Measurements from ENCODE around the gene HRH4. TPM values are rescaled to one million over a fixed set of nuclear protein-coding genes. Genes with fewer than 3 reads are reported as not detected.

The HRH4 gene
- total RNA-seq, 1 donor from 2014 or later, result 0.24 TPM

DNA sequence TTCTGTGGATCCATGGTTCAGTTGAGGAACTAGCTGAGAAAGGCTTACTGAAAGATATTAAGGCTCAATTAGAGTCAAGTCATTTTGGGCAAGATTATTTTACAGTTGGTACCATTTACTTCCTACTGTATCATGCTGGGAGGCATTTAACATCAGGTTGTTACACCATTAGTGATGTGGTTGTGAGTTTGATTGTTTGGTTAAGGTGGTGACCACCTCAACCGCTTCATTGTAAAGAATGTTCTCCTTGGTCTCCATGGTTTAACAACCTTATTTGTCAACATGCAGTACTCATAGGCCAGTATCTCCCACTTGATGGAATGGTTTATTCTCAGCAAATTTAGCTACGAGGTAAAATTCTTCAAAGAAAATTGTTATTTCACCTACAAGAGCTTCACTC lies 34.1 kb downstream of the HRH4 start:
- no peak for DNase-seq (ENCODE audit: extremely low spot score, unreplicated experiment)
- Mint-ChIP-seq H3K4me1 (ENCODE audit: unreplicated experiment) (peaks cover 24% of the 10 kb centered on the region), H3K27ac (no peak overlapping the region), H3K27me3 (no peaks in the 10 kb centered on the region), H3K4me3 (no peak overlapping the region), H3K9me3 (peaks cover 9% of the 10 kb centered on the region), H3K36me3 (no peaks in the 10 kb centered on the region)
- TF ChIP-seq, protein P1, sequence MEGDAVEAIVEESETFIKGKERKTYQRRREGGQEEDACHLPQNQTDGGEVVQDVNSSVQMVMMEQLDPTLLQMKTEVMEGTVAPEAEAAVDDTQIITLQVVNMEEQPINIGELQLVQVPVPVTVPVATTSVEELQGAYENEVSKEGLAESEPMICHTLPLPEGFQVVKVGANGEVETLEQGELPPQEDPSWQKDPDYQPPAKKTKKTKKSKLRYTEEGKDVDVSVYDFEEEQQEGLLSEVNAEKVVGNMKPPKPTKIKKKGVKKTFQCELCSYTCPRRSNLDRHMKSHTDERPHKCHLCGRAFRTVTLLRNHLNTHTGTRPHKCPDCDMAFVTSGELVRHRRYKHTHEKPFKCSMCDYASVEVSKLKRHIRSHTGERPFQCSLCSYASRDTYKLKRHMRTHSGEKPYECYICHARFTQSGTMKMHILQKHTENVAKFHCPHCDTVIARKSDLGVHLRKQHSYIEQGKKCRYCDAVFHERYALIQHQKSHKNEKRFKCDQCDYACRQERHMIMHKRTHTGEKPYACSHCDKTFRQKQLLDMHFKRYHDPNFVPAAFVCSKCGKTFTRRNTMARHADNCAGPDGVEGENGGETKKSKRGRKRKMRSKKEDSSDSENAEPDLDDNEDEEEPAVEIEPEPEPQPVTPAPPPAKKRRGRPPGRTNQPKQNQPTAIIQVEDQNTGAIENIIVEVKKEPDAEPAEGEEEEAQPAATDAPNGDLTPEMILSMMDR (conservative IDR thresholded peaks at IDR 0.05), result no peak

DNA sequence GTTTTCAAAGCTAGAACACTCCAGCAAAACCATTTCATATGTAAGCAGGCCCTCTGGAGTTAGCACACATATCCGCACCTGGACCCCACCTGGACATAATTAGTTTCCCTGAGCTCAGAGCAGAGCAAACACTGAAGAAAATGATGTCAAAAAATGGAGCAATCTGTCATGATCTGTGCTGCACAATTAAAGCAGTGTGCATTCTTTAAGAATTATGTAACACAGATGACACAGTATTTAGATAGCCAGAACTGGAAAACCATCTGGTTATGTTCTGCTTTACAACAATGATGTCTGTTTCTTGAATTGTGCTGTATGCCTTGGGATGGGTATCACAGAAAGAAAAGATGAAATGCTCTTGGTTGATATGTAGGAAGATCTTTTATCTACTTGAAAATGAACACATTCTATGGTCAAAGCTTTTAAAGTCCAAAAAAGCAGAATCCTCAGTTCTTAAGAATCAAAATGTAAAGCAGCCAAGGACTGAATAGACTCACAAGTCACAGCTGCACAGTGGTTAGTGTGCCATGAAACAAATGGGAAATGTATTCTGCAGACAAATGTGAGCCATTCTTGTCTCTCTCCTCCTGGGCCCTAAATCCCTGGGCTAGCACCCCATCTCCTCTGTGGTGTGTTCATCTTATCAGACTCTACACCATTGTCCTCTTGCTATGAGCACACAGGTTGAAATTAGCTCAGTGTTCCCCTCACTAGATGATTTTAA lies 36.8 kb downstream of the HRH4 start:
- Mint-ChIP-seq H3K4me1 (ENCODE audit: unreplicated experiment) (peaks cover 18% of the 10 kb centered on the region), H3K27ac (no peak overlapping the region), H3K36me3 (no peaks in the 10 kb centered on the region), H3K9me3 (peaks cover 22% of the 10 kb centered on the region), H3K4me3 (no peak overlapping the region), H3K27me3 (no peaks in the 10 kb centered on the region)
- DNase-seq (ENCODE audit: extremely low spot score, unreplicated experiment), result no peak
- TF ChIP-seq, protein P1 (conservative IDR thresholded peaks at IDR 0.05), result no peak

DNA sequence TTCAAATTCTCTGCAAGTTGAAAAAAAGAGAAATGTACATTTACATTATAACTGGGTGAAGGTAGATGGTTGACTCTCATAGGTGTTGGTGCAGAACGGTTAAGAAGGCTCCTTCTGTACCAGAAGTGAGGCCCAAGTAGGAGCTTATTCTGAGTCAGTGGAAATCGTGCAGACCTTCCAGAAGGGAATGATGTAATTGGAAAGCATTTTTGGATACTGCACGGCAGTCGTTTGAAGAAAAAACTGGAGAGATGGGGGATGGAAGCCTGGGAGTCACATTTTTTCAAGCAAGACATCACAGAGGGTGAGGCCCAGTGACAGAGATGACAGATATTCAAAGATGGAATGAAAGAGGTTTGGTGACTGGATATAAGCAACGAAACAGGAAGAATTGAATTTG lies 39.4 kb downstream of the HRH4 start:
- Mint-ChIP-seq H3K4me3 (peak overlapping the region; percentile 41), H3K36me3 (no peaks in the 10 kb centered on the region), H3K27ac (peak overlapping the region; percentile 61), H3K27me3 (no peaks in the 10 kb centered on the region), H3K9me3 (peaks cover 13% of the 10 kb centered on the region), H3K4me1 (ENCODE audit: unreplicated experiment) (peaks cover 20% of the 10 kb centered on the region)
- TF ChIP-seq, protein P1 (conservative IDR thresholded peaks at IDR 0.05), result no peak
- DNase-seq (ENCODE audit: extremely low spot score, unreplicated experiment), result no peak

DNA sequence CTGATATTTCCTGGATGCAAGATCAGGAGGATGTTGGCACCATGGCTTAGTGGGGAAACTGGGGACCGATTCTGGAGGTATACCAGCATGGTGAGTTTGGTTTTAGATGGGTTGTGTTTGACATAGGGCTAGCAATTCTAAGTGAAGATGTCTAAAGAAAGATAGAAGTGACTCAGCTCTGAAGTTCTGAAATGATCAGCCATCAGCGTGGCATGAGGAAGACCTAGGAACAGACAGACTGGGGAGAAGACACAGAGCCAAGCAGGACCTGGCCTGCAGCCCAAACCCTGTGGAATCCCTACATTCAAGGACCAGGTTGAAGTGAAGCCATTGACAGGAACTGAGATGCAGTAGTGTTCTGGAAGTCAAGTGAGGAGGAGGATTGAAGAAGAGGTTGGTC lies 39.8 kb downstream of the HRH4 start:
- Mint-ChIP-seq H3K27ac (peak overlapping the region; percentile 61), H3K9me3 (peaks cover 13% of the 10 kb centered on the region), H3K27me3 (no peaks in the 10 kb centered on the region), H3K36me3 (no peaks in the 10 kb centered on the region), H3K4me3 (peak overlapping the region; percentile 41), H3K4me1 (ENCODE audit: unreplicated experiment) (peaks cover 20% of the 10 kb centered on the region)
- TF ChIP-seq, protein P1 (conservative IDR thresholded peaks at IDR 0.05), result no peak
- no peak for DNase-seq (ENCODE audit: extremely low spot score, unreplicated experiment)

DNA sequence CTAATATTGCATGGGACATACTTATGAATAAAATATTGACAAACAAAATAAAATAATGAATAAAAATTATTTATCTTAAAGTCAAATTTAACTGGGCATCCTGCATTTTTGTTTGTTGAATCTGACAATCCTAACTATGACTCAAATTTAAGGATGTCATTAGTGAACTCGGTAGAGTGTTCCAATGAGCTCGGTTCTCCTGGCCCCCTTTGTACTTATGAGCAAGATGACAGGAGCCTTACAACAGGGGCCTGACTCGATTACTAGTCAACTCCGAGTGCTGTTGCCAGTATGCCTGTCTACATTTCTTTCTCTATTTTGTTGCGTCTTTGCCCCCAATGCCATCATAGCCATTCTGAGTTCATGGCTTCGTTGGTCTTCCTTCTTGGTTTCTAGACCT lies 40.3 kb downstream of the HRH4 start:
- no peak for DNase-seq (ENCODE audit: extremely low spot score, unreplicated experiment)
- H3K4me1 Mint-ChIP-seq (ENCODE audit: unreplicated experiment), result peaks cover 20% of the 10 kb centered on the region
- no peak overlapping the region for H3K4me3 Mint-ChIP-seq
- H3K27me3 Mint-ChIP-seq, result no peaks in the 10 kb centered on the region
- H3K9me3 Mint-ChIP-seq, result peaks cover 13% of the 10 kb centered on the region
- H3K27ac Mint-ChIP-seq, result no peak overlapping the region
- H3K36me3 Mint-ChIP-seq, result no peaks in the 10 kb centered on the region
- TF ChIP-seq, protein P1 (conservative IDR thresholded peaks at IDR 0.05), result no peak
